Measurements from ENCODE around the gene SPG7. TPM values are rescaled to one million over a fixed set of nuclear protein-coding genes. Genes with fewer than 3 reads are reported as not detected.

The SPG7 gene
- total RNA-seq, 1 experiment from 2014 or later, result 160 TPM

GRCh38 chr16:89589241-89589926 is 81.2 kb downstream of the SPG7 start:
- H3K27ac ChIP-seq, result no peak overlapping the region
- no peaks in the 10 kb centered on the region for H3K4me1 ChIP-seq (replicated peaks; ENCODE audit: insufficient read depth)
- no peak overlapping the region for H3K4me3 ChIP-seq
- CTCF ChIA-PET, result interaction anchor here (0.7 kb wide), 1 partner anchor 25 kb away, joined by 5 read pairs; no protein-coding TSS in a partner anchor
- H3K9me3 ChIP-seq (ENCODE audit: insufficient read depth, low read depth), result no peaks in the 10 kb centered on the region
- no TSS peak for BruUV-seq (replicated peaks)
- H3K79me2 ChIP-seq (ENCODE audit: low read depth), result no peaks in the 10 kb centered on the region
- intact Hi-C loops (cut with micrococcal nuclease; ENCODE audit: unreplicated experiment), result no loop called here
- no peaks in the 10 kb centered on the region for H3K9me2 ChIP-seq (ENCODE audit: insufficient read depth)
- POLR2A ChIA-PET (ENCODE audit: unreplicated experiment), result no interaction called here
- H3F3A ChIP-seq (ENCODE audit: insufficient read depth, low read depth), result peaks cover 15% of the 10 kb centered on the region; the same call in 1 of the 2 replicates
- no peak overlapping the region for H3K4me2 ChIP-seq
- H3K27me3 ChIP-seq (ENCODE audit: insufficient read depth, low read depth), result no peaks in the 10 kb centered on the region
- no peaks in the 10 kb centered on the region for H4K20me1 ChIP-seq (ENCODE audit: insufficient read depth)
- no peak overlapping the region for H2AFZ ChIP-seq
- no peak for DNase-seq
- H3K36me3 ChIP-seq (ENCODE audit: low read depth), result no peaks in the 10 kb centered on the region; the same call in 1 of the 2 replicates
- TF ChIP-seq EZH2 (IDR thresholded peaks at IDR 0.05; ENCODE audit: low read depth) (no peak), CTCF (conservative IDR thresholded peaks at IDR 0.05) (no peak)

- Histone ChIP-seq H3F3A (ENCODE audit: insufficient read depth, low read depth) (peaks cover 24% of the 10 kb centered on the region; the same call in 1 of the 2 replicates), H3K4me2 (no peak overlapping the region), H3K27me3 (ENCODE audit: insufficient read depth, low read depth) (no peaks in the 10 kb centered on the region), H3K79me2 (ENCODE audit: low read depth) (no peaks in the 10 kb centered on the region), H4K20me1 (ENCODE audit: insufficient read depth) (no peaks in the 10 kb centered on the region), H3K4me1 (replicated peaks; ENCODE audit: insufficient read depth) (no peaks in the 10 kb centered on the region), H3K9me2 (ENCODE audit: insufficient read depth) (no peaks in the 10 kb centered on the region), H3K36me3 (ENCODE audit: low read depth) (no peaks in the 10 kb centered on the region), H3K4me3 (no peak overlapping the region), H3K9me3 (ENCODE audit: insufficient read depth, low read depth) (no peaks in the 10 kb centered on the region), H3K27ac (no peak overlapping the region), H2AFZ (no peak overlapping the region)
- POLR2A ChIA-PET (ENCODE audit: unreplicated experiment), result no interaction called here
- TF ChIP-seq EZH2 (IDR thresholded peaks at IDR 0.05; ENCODE audit: low read depth), result no peak
- TF ChIP-seq CTCF (conservative IDR thresholded peaks at IDR 0.05), result no peak
- intact Hi-C loops (cut with micrococcal nuclease; ENCODE audit: unreplicated experiment), result no loop called here
- BruUV-seq (replicated peaks), result no TSS peak
- no peak for DNase-seq
- CTCF ChIA-PET, result no interaction called here
These were observed 85.6 kb downstream of the SPG7 start for GRCh38 chr16:89593841-89594240.

GRCh38 chr16:89595330-89596060 is 87.3 kb downstream of the SPG7 start:
- Histone ChIP-seq H3K9me2 (ENCODE audit: insufficient read depth) (no peaks in the 10 kb centered on the region), H3K4me3 (no peak overlapping the region), H4K20me1 (ENCODE audit: insufficient read depth) (no peaks in the 10 kb centered on the region), H3F3A (ENCODE audit: insufficient read depth, low read depth) (peaks cover 34% of the 10 kb centered on the region; the same call in 1 of the 2 replicates), H3K27ac (no peak overlapping the region), H3K27me3 (ENCODE audit: insufficient read depth, low read depth) (no peaks in the 10 kb centered on the region), H3K4me2 (no peak overlapping the region), H3K36me3 (ENCODE audit: low read depth) (no peaks in the 10 kb centered on the region), H3K79me2 (ENCODE audit: low read depth) (no peaks in the 10 kb centered on the region), H2AFZ (no peak overlapping the region), H3K4me1 (replicated peaks; ENCODE audit: insufficient read depth) (0 out of 2 replicates have a peak, but pooled peaks cover 7% of the 10 kb centered on the region), H3K9me3 (ENCODE audit: insufficient read depth, low read depth) (no peaks in the 10 kb centered on the region)
- no peak for TF ChIP-seq CTCF (conservative IDR thresholded peaks at IDR 0.05)
- TF ChIP-seq EZH2 (IDR thresholded peaks at IDR 0.05; ENCODE audit: low read depth), result no peak
- ChIA-PET POLR2A (ENCODE audit: unreplicated experiment) (no interaction called here), CTCF (no interaction called here)
- DNase-seq, result no peak
- intact Hi-C loops (cut with micrococcal nuclease; ENCODE audit: unreplicated experiment), result no loop called here
- BruUV-seq (replicated peaks), result no TSS peak

Measured in PC-9 (cell line).